Ectodermal cell (in vitro differentiated cells): ENCODE data around the gene SLC23A2.
"Not testable (repeated sequence)": the region's sequence is repeated elsewhere in the genome, so short reads cannot be mapped to it uniquely, and the experiment has no call there.

Experiments
- H3K27ac ChIP-seq: 2 replicates; pipeline ENCODE4 v1.7.0; 2013; ENCODE audit warnings: mild to moderate bottlenecking, low read depth, low read length; ENCODE audit not compliant: insufficient read depth, poor library complexity, severe bottlenecking
- H3K27me3 ChIP-seq: 2 replicates; pipeline ENCODE4 v1.7.0; 2013; ENCODE audit warnings: mild to moderate bottlenecking, low read length; ENCODE audit not compliant: insufficient read depth, control insufficient read depth, poor library complexity, severe bottlenecking
- H3K36me3 ChIP-seq: one replicate; pipeline ENCODE4 v1.7.0; 2013; ENCODE audit warnings: low read length; ENCODE audit not compliant: control insufficient read depth, insufficient read depth
- H3K4me1 ChIP-seq: one replicate; pipeline ENCODE4 v1.7.0; 2013; ENCODE audit warnings: low read length; ENCODE audit not compliant: control insufficient read depth, insufficient read depth
- H3K4me3 ChIP-seq: 2 replicates; pipeline ENCODE4 v1.7.0; 2013; ENCODE audit warnings: low read depth, low read length, control low read depth; ENCODE audit not compliant: insufficient read depth
- H3K9me3 ChIP-seq: 2 replicates; pipeline ENCODE4 v1.7.0; 2013; ENCODE audit warnings: mild to moderate bottlenecking, low read length, moderate library complexity; ENCODE audit not compliant: control insufficient read depth
- WGBS, 2 experiments: methylation state at CpG; one replicate each; pipeline ENCODE4 v1.1.7; 2013; ENCODE audit warnings: missing lambda C conversion rate in 2 of 2; 5-methylcytosine and 5-hydroxymethylcytosine counted together

Gene SLC23A2

DNA sequence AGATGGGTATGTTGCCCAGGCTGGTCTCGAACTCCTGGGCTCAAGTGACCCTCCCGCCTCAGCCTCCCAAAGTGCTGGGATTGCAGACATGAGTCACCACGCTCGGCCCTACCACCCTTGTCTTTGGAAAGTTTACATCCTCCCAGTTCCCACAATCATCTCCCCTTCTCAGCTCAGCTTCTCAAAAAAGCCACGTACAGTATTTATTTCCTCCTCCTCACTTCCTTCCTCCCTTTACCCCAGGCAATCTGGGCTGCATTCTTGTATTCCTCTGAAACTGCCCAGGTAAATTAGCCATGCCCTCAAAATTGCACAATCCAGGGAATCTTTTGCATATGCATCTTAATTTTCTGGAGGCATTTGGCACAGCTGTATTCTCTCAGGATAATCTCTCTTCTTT lies 7.4 kb upstream of the SLC23A2 start:
- H3K4me3 ChIP-seq, result no peak overlapping the region
- H3K36me3 ChIP-seq, result no peaks in the 10 kb centered on the region
- WGBS, 2 experiments, result 77 to 85% methylated on average over 5 of the region's 5 CpGs
- H3K27ac ChIP-seq, result no peak overlapping the region
- no peaks in the 10 kb centered on the region for H3K27me3 ChIP-seq
- H3K4me1 ChIP-seq, result no peaks in the 10 kb centered on the region
- no peaks in the 10 kb centered on the region for H3K9me3 ChIP-seq

DNA sequence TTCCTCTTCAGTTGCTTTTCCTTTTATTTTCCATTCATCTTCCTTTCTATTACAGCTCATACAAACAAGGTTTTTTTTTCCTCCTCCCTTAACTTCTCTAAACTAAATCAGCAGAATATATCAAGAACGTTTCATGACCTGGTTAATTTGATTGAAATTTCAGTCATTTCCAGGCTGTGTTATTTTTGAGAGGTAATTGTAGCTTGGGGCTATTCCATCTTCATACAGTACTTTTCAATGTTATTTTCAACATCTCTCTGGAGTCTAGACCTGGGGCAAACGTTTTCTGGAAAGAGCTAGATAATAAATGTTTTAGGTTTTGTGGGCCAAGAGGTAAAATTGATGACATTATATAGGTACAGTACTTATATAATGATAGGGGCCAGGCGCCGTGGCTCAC lies 4.0 kb upstream of the SLC23A2 start:
- Histone ChIP-seq H3K9me3 (no peaks in the 10 kb centered on the region), H3K27ac (no peak overlapping the region), H3K4me3 (no peak overlapping the region), H3K27me3 (peaks cover 20% of the 10 kb centered on the region), H3K4me1 (peaks cover 4% of the 10 kb centered on the region), H3K36me3 (no peaks in the 10 kb centered on the region)
- 84 to 99% methylated on average over 3 to 4 of the region's 4 CpGs for WGBS, 2 experiments

DNA sequence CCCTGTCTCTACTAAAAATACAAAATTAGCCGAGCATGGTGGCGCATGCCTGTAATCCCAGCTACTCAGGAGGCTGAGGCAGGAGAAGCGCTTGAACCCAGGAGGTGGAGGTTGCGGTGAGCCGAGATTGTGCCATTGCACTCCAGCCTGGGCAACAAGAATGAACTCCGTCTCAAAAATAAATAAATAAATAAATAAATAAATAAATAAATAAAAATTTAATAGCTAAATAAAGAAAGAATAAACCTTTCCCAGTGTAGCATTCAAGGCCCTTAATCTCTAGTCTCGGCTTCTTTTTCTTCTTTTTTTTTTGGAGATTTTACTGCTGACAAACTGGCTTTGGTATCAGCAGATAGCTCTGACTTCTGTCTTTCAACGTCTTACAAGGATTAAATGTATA lies 3.5 kb upstream of the SLC23A2 start:
- peaks cover 25% of the 10 kb centered on the region for H3K27me3 ChIP-seq
- not testable (repeated sequence) for H3K9me3 ChIP-seq, H3K36me3 ChIP-seq, H3K27ac ChIP-seq, H3K4me1 ChIP-seq, H3K4me3 ChIP-seq
- 91 to 97% methylated on average over 5 to 6 of the region's 8 CpGs for WGBS, 2 experiments

DNA sequence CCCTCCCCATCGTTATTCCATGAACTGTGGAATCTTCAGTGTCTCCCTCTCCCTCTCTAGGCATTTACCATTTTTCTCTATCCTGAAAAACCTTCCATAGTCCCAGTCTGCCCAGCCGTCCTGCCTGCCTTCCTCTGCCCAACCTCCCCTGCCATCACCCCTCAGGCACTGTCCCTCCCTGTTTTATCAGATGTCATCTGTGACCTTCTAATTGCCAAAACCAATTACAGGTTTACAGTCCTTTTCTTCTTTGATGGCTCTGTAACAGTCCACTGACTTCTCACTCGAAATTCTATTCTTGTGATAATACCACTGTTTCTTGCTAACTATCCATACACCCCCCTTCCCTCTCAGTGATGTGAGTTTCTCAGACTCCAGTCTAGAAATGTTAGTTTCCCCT lies 2.3 kb upstream of the SLC23A2 start:
- no peak overlapping the region for H3K4me3 ChIP-seq
- no peaks in the 10 kb centered on the region for H3K9me3 ChIP-seq
- WGBS, 2 experiments, result 71 to 75% methylated on average over 3 of the region's 3 CpGs

DNA sequence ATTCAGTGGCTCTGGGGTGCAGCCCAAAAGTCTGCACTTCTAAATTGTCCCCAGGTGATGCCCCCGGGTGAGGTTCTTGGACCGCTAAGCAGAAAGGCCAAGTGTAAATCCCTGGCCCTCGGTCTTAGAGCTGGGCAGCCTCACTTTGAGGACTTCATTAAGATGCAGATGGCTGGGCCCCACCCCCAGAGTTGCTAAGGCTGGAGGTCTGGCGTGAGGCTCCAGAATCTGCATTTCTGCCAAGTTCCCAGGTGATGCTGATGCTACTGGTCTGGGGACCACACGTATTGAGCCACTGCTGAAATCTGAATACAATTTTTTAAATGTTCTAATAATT lies 735 bp upstream of the SLC23A2 start:
- Histone ChIP-seq H3K27ac (no peak overlapping the region), H3K4me3 (no peak overlapping the region), H3K27me3 (peaks cover 25% of the 10 kb centered on the region), H3K36me3 (no peaks in the 10 kb centered on the region), H3K4me1 (peaks cover 8% of the 10 kb centered on the region), H3K9me3 (no peaks in the 10 kb centered on the region)
- 5 to 6% methylated on average over 4 to 5 of the region's 5 CpGs for WGBS, 2 experiments

More for the DNA sequence above, 2.3 kb upstream of the SLC23A2 start:
- Histone ChIP-seq H3K27ac (no peak overlapping the region), H3K36me3 (no peaks in the 10 kb centered on the region), H3K27me3 (peaks cover 25% of the 10 kb centered on the region), H3K4me1 (peaks cover 8% of the 10 kb centered on the region)

DNA sequence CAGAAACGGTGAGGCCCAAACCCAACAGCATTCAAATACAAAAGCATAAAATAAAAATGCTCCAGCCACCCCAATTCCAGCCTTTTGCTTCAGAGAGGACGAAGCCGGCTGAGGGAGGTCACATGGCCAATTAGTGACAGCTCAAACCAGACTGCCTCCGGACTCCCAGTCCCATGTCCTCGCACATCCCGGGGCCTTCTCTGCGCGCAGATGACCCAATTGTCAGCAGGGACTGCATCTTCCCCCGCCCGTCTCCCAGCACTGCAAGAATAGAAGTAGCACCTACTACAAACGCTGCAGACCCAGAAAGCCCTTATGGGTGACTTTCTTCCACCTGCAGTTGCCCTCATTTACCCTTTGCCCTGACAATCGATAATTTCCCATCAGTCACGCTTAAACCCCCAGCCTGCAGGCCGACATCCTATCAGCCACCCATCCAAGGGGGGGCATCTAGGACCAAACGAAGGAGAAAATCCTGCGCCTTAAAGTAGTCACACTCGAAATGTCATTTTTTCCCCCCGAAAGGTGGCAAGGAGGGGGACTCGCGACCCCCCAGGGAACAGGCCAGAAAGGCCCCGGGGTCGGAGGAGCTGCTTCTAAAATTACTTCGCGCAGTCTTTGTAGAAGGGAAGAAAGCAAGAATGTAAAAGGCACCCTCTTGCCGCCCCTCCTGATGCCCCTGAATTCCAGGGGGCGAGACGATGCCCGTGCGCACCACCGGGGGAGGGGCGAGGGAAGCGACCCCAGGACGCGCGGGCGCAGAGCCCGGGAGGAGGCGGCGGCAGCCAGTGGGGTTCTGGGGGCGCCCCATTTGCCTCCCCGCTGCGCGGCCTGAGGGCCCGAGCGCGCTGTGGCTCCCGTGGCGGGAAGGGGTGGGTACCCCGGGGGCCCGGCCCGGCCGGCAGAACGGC lies 792 bp downstream of the SLC23A2 start:
- no peak overlapping the region for H3K27ac ChIP-seq
- WGBS, 2 experiments, result 9 to 10% methylated on average over 53 of the region's 53 CpGs
- peak overlapping the region; percentile 63 for H3K4me3 ChIP-seq
- H3K36me3 ChIP-seq, result no peaks in the 10 kb centered on the region
- no peaks in the 10 kb centered on the region for H3K9me3 ChIP-seq
- H3K4me1 ChIP-seq, result peaks cover 8% of the 10 kb centered on the region
- peaks cover 25% of the 10 kb centered on the region for H3K27me3 ChIP-seq

DNA sequence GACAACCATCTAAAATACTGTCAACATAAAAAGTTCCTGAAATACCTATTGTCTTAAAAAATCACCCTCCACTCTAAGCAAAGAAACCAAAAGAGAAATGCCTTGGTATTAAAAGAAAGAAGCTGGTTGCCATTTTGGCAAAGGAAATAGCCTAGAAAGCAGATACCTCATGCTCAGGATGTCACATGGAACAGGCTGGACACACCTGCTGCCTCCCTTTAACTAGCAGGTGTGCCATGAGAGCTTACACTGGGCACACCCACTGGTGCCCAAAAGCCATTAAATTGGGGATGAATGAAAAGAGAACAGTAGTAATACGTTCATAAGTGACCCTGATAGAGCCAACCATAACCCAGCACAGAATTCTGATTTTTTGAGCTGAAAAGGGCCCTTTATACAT lies 1.5 kb downstream of the SLC23A2 start:
- 100% methylated on average over 1 of the region's 1 CpG for WGBS, 2 experiments
- Histone ChIP-seq H3K27ac (no peak overlapping the region), H3K27me3 (peaks cover 25% of the 10 kb centered on the region), H3K4me3 (no peak overlapping the region), H3K9me3 (no peaks in the 10 kb centered on the region), H3K4me1 (peaks cover 8% of the 10 kb centered on the region), H3K36me3 (no peaks in the 10 kb centered on the region)

DNA sequence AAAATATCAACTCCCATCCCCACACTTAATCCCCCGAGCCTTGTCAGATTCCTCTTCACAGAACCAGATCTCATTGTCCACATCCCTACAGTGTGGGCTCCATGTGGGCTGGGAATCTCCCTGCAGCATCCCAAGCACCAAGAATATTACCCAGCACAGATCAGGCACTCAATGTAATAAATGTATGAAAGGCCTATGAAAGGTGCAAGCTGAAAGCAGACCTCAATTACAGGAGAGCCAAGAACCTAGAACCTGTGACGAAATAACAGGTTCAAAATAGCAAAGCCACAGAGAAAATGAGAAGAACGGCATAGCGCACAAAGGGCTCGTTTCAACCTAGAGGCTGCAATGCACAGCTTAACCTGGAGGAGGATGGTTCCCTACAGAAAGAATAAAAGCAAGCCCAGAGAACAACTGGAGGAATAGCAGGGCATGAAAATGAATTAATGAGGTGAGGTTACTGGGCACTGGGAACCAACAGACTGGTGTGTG lies 3.1 kb downstream of the SLC23A2 start:
- Histone ChIP-seq H3K27ac (no peak overlapping the region), H3K9me3 (no peaks in the 10 kb centered on the region), H3K4me3 (no peak overlapping the region), H3K36me3 (no peaks in the 10 kb centered on the region), H3K4me1 (peaks cover 8% of the 10 kb centered on the region), H3K27me3 (peaks cover 25% of the 10 kb centered on the region)
- 87 to 89% methylated on average over 5 of the region's 5 CpGs for WGBS, 2 experiments

DNA sequence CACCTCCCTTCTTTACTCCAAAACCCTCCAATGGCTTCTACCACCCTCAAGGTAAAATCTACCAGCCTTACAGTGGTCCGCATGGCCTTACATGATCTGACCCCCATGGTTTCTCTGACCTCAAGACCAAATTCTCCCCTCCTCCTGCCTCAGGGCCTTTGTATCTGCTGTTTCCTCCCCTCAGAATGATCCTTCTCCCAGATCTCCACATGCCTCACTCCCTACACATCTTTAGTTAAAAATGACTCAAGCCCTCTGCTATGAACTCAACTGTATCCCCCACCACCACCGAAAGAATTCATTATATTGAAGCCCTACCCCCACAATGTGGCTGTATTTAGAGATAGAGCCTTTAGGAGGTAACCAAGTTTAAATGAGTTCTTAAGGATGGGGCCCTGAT lies 4.1 kb downstream of the SLC23A2 start:
- no peaks in the 10 kb centered on the region for H3K36me3 ChIP-seq
- H3K27ac ChIP-seq, result no peak overlapping the region
- H3K4me1 ChIP-seq, result peaks cover 8% of the 10 kb centered on the region
- H3K9me3 ChIP-seq, result no peaks in the 10 kb centered on the region
- no peak overlapping the region for H3K4me3 ChIP-seq
- H3K27me3 ChIP-seq, result peaks cover 20% of the 10 kb centered on the region
- WGBS, 2 experiments, result 89 to 97% methylated on average over 2 of the region's 2 CpGs

DNA sequence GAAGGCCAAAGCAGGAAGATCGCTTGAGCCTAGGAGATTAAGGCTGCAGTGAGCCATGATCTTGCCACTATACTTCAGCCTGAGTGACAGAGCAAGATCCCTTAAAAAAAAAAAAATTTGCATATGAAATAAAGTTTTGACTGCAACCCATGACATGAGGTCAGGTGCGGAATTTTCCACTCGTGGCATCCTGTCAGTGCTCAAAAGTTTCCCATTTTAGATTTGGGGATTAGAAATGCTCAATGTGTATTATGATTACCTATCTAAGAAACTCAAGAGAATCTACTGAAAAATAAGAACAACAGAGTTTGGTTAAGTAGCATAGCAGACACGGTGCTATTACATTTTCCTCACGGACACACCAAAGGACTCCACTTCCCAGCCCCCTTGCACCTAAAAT lies 11.7 kb downstream of the SLC23A2 start:
- Histone ChIP-seq H3K27ac (no peak overlapping the region), H3K4me1 (no peaks in the 10 kb centered on the region), H3K9me3 (no peaks in the 10 kb centered on the region), H3K36me3 (no peaks in the 10 kb centered on the region), H3K4me3 (no peak overlapping the region), H3K27me3 (no peaks in the 10 kb centered on the region)
- WGBS, 2 experiments, result 62 to 64% methylated on average over 5 of the region's 5 CpGs
